HCT116 (cell line): ENCODE measurements around the gene PDLIM5.

ENCODE experiments used
- CTCF ChIP-seq, 3 experiments: fragments of 200-600 bp in 1 of 3; sonication (generic) in 1 of 3; IDR thresholded peaks in 2 of 3; conservative IDR thresholded peaks in 1 of 3; 2 replicates each; pipeline ENCODE4 v1.5.1; 2012 to 2017; ENCODE audit warnings: low read depth in 2 of 3, low read length in 2 of 3, antibody characterized with exemption in 1 of 3, borderline replicate concordance in 1 of 3, control low read depth in 1 of 3, mild to moderate bottlenecking in 1 of 3, mixed read lengths in 1 of 3, mixed run types in 1 of 3, moderate library complexity in 1 of 3; ENCODE audit not compliant: insufficient read depth in 1 of 3
- EZH2phosphoT487 ChIP-seq: fragments of 200-600 bp; IDR thresholded peaks from 2 replicates; pipeline ENCODE4 v1.6.1; 2018; ENCODE audit warnings: antibody characterized with exemption, borderline replicate concordance
- MAX ChIP-seq: IDR thresholded peaks from 2 replicates; pipeline ENCODE4 v1.6.1; 2012
- POLR2A ChIP-seq: IDR thresholded peaks from 2 replicates; pipeline ENCODE4 v1.7.0; 2011; ENCODE audit warnings: borderline replicate concordance; ENCODE audit not compliant: insufficient read depth, insufficient read length; ENCODE audit errors: extremely low read depth
- POLR2AphosphoS5 ChIP-seq: IDR thresholded peaks from 2 replicates; pipeline ENCODE4 v1.6.1; 2011; ENCODE audit warnings: mild to moderate bottlenecking, low read depth, low read length, moderate library complexity
- RAD21 ChIP-seq: IDR thresholded peaks from 2 replicates; pipeline ENCODE4 v1.6.1; 2012; ENCODE audit warnings: low read depth, mild to moderate bottlenecking
- REST ChIP-seq: IDR thresholded peaks from 2 replicates; pipeline ENCODE4 v1.6.1; 2012; ENCODE audit warnings: low read depth
- SIN3A ChIP-seq: IDR thresholded peaks from 2 replicates; pipeline ENCODE4 v1.6.1; 2012; ENCODE audit warnings: low read depth
- SP1 ChIP-seq: IDR thresholded peaks from 2 replicates; pipeline ENCODE4 v1.6.1; 2012; ENCODE audit warnings: low read depth
- TCF7L2 ChIP-seq: IDR thresholded peaks from 2 replicates; pipeline ENCODE4 v1.7.0; 2011; ENCODE audit warnings: borderline replicate concordance, inconsistent platforms; ENCODE audit not compliant: insufficient read depth, insufficient read length; ENCODE audit errors: extremely low read depth
- YY1 ChIP-seq: IDR thresholded peaks from 2 replicates; pipeline ENCODE4 v1.6.1; 2011; ENCODE audit warnings: low read length, low read depth, moderate library complexity, mild to moderate bottlenecking; ENCODE audit not compliant: insufficient replicate concordance; ENCODE audit errors: extremely low read depth
- ZFX ChIP-seq: fragments of 450-650 bp; IDR thresholded peaks from 2 replicates; pipeline ENCODE4 v1.6.1; 2017
- ZNF274 ChIP-seq: fragments of 200-500 bp; sonication (Bioruptor generic); IDR thresholded peaks from 2 replicates; pipeline ENCODE4 v1.6.1; 2014; ENCODE audit warnings: mild to moderate bottlenecking, low read depth, low read length, inconsistent platforms

- TF ChIP-seq TCF7L2 (no peak), CTCF (IDR thresholded peaks at IDR 0.05 in 2 of 3, conservative IDR thresholded peaks at IDR 0.05 in 1 of 3; ENCODE audit: borderline replicate concordance in 1 of 3, insufficient read depth in 1 of 3, low read depth in 2 of 3, low read length in 2 of 3) (no peak), YY1 (no peak), RAD21 (no peak), POLR2AphosphoS5 (no peak), MAX (no peak), POLR2A (no peak), REST (no peak), SIN3A (no peak), ZNF274 (no peak), SP1 (no peak), ZFX (no peak), EZH2phosphoT487 (no peak)
Observed at GRCh38 chr4:94570558-94570957, 118.8 kb downstream of the PDLIM5 start.
